GM19455 (cell line): ENCODE data around the gene CDH26.
"Not testable (repeated sequence)": the region's sequence is repeated elsewhere in the genome, so short reads cannot be mapped to it uniquely, and the experiment has no call there.

Experiments used
- ATAC-seq: cut with Tn5 transposase; IDR thresholded peaks from one replicate; pipeline ENCODE4 v1.9.1; 2021; ENCODE audit not compliant: unreplicated experiment

Gene CDH26

GRCh38 chr20:60040471-60041162, 82.4 kb downstream of the CDH26 start:
- ATAC-seq, result no peak

- not testable (repeated sequence) for ATAC-seq
Measured at GRCh38 chr20:60041436-60042165, 83.4 kb downstream of the CDH26 start.

- ATAC-seq, result no peak
Measured at GRCh38 chr20:60043435-60043834, 85.2 kb downstream of the CDH26 start.

- no peak for ATAC-seq
Measured at GRCh38 chr20:60046011-60046413, 87.8 kb downstream of the CDH26 start.

- no peak for ATAC-seq
Measured at GRCh38 chr20:60046436-60046835, 88.2 kb downstream of the CDH26 start.

GRCh38 chr20:60046860-60047259, 88.6 kb downstream of the CDH26 start:
- ATAC-seq, result no peak

GRCh38 chr20:60048634-60049521, 90.7 kb downstream of the CDH26 start:
- ATAC-seq, result no peak

GRCh38 chr20:60049601-60050000, 91.4 kb downstream of the CDH26 start:
- ATAC-seq, result no peak

- no peak for ATAC-seq
Measured at GRCh38 chr20:60050193-60050947, 92.1 kb downstream of the CDH26 start.

GRCh38 chr20:60051911-60052310, 93.7 kb downstream of the CDH26 start:
- no peak for ATAC-seq

GRCh38 chr20:60052322-60052721, 94.1 kb downstream of the CDH26 start:
- no peak for ATAC-seq

- no peak for ATAC-seq
Measured at GRCh38 chr20:60053125-60053817, 95.0 kb downstream of the CDH26 start.

- ATAC-seq, result no peak
Measured at GRCh38 chr20:60053818-60054190, 95.6 kb downstream of the CDH26 start.

- ATAC-seq, result no peak
Measured at GRCh38 chr20:60054716-60055634, 96.8 kb downstream of the CDH26 start.

- ATAC-seq, result no peak
Measured at GRCh38 chr20:60055740-60056139, 97.5 kb downstream of the CDH26 start.

- ATAC-seq, result no peak
Measured at GRCh38 chr20:60056407-60057122, 98.3 kb downstream of the CDH26 start.

- ATAC-seq, result peak; percentile 75
Measured at GRCh38 chr20:60057123-60057865, 99.1 kb downstream of the CDH26 start.
